Epithelial cell of esophagus (primary cell): ENCODE measurements around the gene CR1L.
"Not testable (repeated sequence)": the region's sequence is repeated elsewhere in the genome, so short reads cannot be mapped to it uniquely, and the experiment has no call there.

Experiments used
- DNase-seq: peaks from one replicate; pipeline ENCODE4 v3.0.0; 2010; ENCODE audit warnings: low read depth
- H3K4me3 ChIP-seq: 2 replicates; pipeline ENCODE4 v1.5.1; 2011; ENCODE audit warnings: mild to moderate bottlenecking, low read length, control low read depth
- TF ChIP-seq, protein P1 (sequence below): IDR thresholded peaks from 2 replicates; pipeline ENCODE4 v1.5.1; 2011; ENCODE audit warnings: low read depth, mild to moderate bottlenecking, low read length, control low read depth, inconsistent platforms; ENCODE audit not compliant: insufficient read depth; ENCODE audit errors: missing control alignments

The CR1L gene

DNA sequence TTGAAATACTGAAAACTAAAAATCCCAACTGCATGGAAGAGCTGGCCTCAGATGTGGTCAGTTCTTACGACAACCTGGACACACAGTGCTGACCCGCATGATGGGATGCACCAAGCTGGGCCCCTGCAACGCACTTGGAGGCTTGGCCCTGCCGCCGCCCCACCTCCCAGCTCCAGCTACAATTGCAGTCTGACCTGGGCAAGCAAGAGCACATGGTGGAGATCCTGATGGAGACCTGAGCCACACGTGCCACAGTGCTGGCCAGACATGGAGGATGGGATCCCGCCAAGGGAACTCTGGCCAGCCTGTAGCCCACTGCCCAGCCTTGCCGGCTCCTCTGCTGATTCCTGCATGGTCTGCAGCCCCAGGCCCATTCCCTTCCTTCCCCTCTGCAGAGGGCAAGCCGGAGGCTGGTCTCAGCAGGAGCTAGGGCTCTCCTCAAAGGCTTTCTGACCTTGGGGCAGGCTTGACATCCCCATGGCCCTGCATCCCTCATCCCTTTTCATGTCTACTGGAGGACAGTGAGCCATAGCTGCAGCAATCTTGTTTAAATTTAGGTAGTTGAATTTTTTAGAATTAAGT, 14.1 kb downstream of the CR1L start:
- TF ChIP-seq, protein P1, sequence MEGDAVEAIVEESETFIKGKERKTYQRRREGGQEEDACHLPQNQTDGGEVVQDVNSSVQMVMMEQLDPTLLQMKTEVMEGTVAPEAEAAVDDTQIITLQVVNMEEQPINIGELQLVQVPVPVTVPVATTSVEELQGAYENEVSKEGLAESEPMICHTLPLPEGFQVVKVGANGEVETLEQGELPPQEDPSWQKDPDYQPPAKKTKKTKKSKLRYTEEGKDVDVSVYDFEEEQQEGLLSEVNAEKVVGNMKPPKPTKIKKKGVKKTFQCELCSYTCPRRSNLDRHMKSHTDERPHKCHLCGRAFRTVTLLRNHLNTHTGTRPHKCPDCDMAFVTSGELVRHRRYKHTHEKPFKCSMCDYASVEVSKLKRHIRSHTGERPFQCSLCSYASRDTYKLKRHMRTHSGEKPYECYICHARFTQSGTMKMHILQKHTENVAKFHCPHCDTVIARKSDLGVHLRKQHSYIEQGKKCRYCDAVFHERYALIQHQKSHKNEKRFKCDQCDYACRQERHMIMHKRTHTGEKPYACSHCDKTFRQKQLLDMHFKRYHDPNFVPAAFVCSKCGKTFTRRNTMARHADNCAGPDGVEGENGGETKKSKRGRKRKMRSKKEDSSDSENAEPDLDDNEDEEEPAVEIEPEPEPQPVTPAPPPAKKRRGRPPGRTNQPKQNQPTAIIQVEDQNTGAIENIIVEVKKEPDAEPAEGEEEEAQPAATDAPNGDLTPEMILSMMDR, result no peak
- no peak overlapping the region for H3K4me3 ChIP-seq
- no peak for DNase-seq

- no peak overlapping the region for H3K4me3 ChIP-seq
- peak; percentile 64 for DNase-seq
- TF ChIP-seq, protein P1, result no peak
Measured at GRCh38 chr1:207659545-207660153, 14.7 kb downstream of the CR1L start.

GRCh38 chr1:207661420-207661819, 16.5 kb downstream of the CR1L start:
- DNase-seq, H3K4me3 ChIP-seq: not testable (repeated sequence)

DNA sequence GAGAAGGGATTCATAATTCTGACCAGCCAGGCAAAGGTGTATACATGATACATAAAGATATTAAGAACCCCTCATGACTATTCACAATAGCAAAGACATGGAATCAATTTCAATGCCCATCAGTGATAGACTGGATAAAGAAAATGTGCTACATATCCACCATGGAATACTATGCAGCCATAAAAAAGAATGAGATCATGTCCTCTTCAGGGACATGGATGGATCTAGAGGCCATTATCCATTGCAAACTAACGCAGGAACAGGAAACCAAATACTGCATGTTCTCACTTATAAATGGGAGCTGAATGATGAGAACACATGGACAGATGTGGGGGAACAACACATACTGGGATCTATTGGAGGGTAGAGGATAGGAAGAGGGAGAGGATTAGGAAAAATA, 21.4 kb downstream of the CR1L start:
- DNase-seq, result no peak
- H3K4me3 ChIP-seq, result no peak overlapping the region
- TF ChIP-seq, protein P1, result no peak

DNA sequence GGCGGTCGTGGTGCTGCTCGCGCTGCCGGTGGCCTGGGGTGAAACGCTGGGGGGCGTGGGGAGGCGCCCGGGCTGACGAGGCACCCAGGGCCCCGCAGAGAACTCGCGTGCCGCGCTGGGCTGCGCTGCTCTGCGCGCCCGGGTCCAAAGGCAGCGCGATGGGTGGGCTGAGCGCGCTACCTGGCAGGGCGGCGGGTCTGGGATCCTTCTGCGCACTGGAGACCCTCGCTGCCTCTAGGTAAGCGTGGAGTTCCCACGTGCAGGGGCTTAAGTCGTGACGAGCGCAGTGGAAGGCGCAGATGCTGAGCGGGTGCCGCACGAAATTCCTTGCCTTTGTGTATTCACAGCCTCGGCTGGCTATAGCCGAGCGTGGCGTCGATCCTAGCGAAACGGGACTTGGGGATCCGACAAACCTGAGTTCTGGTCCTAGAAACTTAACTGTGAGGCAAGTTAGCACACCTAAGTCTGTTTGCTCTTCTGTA, 24.6 kb downstream of the CR1L start:
- no peak for DNase-seq
- TF ChIP-seq, protein P1, result no peak
- H3K4me3 ChIP-seq, result no peak overlapping the region

- TF ChIP-seq, protein P1, result no peak
- H3K4me3 ChIP-seq, result no peak overlapping the region
- DNase-seq, result no peak
Measured at GRCh38 chr1:207670192-207670591, 25.3 kb downstream of the CR1L start.

DNA sequence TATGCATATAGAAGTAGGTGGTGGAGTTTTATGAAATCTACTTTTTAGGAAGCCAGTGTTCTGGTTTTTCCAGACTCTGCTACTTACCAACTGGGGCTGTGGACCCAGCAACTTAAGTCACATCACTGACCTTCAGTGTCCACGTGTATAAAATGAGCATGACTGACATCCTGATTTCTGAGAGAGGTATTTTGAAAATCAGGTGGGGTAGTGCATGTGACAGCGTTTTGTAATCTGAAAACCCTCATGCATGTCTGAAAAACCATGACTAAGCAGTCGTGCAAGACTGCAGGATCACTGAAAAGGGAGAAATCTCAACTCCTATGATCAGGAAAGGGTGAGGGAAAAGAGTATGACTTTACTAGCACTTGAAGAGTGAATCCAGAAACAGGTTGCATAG, 26.1 kb downstream of the CR1L start:
- no peak overlapping the region for H3K4me3 ChIP-seq
- peak; percentile 36 for DNase-seq
- TF ChIP-seq, protein P1, result no peak
